Left forelimb (tissue), 1 donor: ENCODE measurements around the gene BCAT1.
"Not testable (repeated sequence)": the region's sequence is repeated elsewhere in the genome, so short reads cannot be mapped to it uniquely, and the experiment has no call there.

Source experiments
- DNase-seq: peaks from one replicate; pipeline ENCODE4 v3.0.0-alpha.2; 2018; ENCODE audit warnings: low spot score

The BCAT1 gene

DNA sequence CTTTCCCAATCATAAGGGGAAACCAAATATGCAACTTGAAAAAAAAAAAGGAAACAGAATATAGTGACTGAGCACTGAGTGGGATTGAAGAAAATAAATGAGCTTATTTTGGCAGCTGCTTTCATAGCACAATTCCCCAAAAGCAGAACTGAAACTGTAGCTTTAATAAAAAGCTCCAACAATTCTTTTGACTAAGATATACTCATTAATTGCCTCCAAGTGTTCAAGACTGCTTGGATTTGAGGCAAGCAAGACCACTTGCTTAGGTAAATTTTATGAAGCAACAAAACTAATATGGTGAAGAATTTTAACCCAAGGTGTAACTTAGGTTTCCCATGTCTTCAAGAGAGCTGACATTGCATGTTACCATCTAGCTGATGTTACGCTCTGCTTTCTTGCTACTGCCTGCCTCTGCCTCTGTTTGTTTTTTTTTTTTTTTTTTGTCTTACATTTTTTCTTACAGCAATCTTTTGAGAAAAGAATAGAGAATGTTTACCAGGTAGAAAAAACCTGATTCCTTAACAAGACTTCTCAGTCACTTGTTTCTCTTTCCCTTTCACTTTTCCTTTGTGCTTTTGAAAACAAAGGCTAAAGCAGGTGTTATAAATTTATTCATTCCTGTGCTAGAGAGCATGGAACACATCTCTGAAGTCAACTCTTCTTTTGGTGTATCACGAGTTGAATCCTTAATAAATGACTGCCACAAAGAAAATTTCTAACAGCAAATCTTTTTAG is 134.4 kb downstream of the BCAT1 start:
- DNase-seq: no peak

DNA sequence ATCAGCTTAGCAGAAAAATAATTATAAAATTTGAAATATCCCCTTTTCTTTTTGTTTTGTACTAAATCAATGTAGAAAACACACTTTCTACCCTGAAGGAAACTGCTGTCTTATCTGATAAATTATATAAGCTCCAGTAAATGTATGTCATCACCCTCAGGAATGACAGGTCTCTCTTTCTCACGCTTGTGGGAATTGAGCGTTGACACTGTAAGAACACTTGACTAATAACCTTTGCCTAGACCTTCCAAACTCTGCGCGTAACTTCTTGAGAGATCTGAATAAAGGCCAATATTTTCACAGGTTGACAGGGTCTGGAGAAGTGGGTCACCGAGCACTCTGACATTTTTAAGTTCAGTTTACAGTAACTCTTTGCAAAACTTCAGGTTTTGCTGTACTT is 138.5 kb downstream of the BCAT1 start:
- DNase-seq: no peak

DNA sequence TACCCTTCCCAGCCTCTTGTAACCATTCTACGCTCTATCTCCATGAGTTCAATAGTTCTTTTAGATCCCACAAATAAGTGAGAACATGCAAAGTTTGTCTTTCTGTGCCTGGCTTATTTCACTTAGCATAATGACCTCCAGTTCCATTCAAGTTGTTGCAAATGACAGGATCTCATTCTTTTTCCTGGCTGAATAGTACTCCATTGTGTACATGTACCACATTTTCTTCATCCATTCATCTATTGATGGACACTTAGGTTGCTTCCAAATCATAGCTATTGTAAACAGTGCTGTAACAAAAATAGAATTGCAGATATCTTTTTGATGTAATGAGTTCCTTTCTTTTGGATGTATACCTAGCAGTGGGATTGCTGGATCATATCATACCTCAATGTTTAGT is 139.6 kb downstream of the BCAT1 start:
- DNase-seq: not testable (repeated sequence)

DNA sequence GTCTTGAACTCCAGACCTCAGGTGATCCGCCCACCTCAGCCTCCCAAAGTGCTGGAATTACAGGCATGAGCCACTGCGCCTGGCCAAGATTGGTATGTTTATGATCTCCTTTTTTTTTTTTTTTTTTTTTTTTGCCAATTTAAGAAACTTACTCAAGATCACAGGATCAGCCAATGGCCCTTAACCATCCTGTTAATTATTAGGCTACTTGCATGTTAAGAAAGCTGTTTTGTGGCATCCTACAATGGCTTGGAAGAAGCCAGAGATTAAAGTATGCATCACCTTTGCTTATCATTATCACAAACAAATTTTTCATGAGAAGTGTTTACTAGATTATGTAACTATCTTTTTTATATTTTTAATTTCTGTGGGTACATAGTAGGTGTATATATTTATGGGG is 140.2 kb downstream of the BCAT1 start:
- DNase-seq: no peak

DNA sequence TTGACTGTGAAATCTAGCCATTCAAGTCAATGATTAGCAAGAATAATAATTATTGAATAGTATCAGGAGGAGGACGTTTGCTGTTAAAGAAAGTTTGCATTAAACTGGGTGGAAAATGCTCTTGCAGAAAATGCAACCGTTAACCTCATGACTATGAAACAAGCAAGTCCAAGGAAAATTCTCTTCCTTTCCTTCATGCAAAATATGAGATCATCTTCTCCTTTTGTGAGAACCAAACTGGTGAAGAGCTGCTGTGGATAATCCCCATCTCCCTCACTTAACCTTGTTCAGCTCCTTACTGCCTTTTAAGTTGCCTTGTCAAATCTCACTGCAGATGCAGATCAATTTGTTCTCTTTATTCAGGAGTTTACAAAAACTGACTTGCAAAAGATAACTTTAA is 142.5 kb downstream of the BCAT1 start:
- DNase-seq: no peak

DNA sequence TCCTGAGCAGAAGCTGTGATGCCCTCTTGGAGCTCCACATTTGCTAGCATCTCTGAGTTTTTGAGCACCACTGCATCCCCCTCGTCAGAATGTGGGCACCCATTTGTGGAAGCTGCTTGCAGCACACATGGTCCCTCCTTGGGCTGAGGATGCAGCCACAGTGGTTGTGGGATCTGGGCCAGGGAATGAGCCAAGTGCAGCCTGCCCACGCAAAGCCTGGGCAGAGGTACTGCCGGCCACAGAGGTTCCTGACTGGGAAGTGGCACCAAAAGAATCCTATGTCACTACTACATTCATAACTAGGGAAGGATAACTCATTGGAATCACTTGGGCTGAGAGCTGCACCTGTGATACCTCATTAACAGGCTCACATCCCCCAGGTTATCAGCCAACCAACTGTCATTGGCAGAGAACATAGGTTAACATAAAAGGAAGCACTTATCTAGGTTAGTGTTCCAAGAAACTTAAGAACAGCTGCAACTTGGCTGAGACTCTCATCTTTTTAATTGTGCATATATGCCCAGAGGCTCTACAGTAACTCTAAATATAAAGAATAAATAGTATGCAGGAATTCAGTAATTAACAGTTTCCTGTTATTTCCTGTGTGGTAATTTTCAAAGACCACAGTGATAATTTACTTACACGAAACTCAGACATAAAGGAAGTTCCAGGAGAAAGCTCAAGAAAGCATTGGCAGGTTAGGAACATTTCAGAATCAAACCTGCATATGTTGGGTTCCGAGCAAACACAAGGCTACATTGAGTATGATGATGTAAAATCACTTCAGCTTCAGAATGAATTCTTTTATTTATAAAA is 145.3 kb downstream of the BCAT1 start:
- DNase-seq: no peak

DNA sequence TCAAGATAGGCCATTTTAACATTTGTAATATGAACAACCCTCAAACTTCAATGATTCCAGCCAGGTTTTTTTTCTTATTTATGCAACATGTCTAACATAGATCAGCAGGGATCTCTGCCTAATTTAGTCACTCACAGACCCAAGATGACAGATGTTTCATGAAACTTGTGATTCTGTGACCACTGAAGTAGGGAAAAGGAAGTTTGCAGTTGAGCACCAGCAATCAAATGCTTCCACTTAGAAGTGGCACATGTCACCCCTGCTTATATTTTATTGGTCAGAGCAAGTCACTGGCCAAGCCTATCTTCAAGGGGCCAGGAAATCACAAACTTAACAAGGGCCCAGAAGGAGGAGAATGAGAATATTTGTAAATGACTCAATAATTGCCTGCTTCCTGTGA is 150.6 kb downstream of the BCAT1 start:
- DNase-seq: no peak

DNA sequence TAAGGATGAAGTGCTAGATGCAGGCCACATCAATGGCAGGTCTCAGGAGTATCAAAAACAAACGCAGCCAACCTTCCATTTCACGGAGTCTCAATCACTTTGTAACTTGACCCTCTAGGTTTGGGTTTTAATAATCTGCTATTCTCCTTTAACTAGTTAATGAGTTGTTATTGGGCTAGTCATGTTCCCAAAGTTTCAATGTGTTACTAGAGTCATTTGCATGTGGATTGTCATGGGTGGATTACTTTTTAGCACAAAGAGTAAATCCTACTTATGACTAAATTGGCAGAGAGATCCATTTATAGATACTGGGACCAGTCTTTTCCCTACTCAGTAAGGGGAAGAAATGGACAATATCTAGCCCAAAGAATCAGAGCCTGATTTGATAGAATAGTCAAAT is 151.0 kb downstream of the BCAT1 start:
- no peak for DNase-seq

DNA sequence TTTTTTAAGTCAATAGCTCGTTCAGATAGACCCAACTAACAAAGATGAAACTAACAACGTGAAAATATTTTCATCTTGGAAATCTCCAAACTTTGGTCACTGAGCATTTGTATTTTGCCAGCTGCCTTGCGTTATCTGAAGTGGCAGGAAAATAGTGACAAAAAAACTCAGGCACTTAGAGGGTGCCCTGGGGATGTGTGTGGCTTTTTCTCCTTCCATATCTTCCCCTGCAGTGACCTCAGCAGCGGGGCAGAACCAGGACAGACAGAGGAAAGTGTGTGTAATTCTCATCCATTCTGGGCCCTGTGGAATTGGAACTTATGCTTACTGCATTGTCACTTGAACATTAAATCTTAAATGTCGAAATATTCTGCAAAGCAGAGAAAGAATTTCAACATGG is 152.0 kb downstream of the BCAT1 start:
- DNase-seq: no peak

DNA sequence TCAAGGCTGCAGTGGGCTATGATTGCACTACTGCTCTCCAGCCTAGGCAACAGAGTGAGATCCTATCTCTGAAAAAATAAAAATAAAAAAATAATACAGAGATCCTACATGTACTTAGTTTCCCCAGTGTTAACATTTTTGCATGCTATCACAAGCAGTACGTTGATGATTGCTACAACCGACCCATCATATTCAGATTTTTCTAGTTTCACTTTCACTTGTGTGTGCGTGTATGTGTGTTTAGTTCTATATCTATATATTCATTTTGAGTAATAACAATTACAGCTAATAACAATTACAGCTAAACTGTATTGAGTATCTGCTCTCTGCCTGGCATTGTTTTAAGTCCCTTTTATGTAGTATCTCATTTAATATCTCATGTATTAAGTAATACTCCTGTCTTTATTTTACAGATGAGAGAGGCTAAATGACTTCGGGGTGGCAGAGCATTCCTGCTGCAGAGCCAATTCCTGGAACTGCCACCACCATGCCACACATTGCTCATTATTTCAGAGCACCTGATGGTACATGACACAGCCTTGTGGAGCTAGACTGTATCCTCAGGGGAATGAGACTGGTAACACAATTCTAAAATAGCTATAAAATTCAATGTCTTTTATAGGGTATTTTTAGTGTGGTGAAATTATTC is 153.1 kb downstream of the BCAT1 start:
- no peak for DNase-seq

DNA sequence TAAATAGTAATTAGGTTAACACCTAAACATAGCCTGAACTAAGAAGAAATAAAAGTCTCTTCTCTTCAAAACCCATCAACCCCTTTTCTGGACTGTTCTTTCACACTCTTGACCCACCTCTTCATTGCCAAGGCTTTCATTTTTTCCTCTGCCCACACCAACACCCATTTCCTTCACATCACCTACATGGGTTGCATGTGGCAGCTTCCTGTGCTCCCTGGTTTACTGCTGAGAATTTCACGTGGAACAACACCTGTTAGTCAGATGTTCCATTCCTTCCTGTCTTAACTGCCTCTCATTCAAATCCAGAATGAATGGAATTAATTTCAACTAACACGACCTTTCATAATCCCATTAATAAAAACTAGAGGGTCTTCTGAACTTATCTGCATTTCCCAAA is 157.3 kb downstream of the BCAT1 start:
- DNase-seq: no peak

DNA sequence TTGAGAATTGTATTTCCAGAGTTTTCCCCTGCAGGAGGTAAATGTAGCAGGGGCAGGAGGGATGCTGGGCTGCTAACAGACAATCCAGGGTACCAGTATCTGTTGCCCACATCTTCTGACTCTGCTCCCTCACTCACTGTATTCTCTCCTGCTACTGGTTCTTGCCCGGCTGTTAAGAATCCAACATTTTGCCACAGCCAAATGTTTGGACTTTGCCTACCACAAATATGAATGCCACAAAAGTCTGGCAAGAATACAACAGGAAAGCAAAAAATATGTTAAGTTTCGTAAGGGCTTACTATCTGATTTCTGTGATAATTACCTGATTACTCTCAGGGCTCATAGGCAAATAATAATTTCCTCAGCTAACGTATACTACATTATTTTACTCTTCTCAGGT is 160.0 kb downstream of the BCAT1 start:
- DNase-seq: no peak

DNA sequence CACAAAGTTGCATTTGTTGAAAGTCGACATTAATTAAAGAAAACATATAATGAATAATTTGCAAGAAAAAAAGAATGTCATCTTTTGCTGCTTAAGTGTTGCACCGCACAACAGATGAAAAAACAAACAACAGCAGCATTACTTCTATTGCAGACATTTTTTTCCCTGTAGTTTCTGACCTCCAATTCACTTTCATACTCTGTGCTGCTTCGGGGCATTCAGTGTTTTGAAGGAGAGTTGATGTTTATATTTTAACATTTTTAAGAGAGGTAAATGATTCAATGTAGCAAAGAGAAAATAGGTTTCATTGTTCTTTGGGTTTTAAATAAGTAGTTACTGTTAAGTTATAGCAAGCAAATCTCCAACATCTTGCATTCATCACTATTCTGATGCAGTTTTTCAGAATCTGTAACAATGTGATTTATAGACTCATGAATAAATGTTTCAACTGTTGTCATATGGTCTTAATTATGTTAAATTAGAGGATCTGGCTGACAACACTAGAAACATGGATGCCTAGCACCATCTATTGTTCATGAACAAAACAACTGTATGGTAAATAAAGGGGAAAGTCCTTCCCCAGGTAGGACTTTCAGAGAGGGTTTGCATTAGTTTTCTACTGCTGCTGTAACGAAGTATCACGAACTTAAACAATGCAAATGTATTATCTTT is 168.1 kb downstream of the BCAT1 start:
- no peak for DNase-seq

DNA sequence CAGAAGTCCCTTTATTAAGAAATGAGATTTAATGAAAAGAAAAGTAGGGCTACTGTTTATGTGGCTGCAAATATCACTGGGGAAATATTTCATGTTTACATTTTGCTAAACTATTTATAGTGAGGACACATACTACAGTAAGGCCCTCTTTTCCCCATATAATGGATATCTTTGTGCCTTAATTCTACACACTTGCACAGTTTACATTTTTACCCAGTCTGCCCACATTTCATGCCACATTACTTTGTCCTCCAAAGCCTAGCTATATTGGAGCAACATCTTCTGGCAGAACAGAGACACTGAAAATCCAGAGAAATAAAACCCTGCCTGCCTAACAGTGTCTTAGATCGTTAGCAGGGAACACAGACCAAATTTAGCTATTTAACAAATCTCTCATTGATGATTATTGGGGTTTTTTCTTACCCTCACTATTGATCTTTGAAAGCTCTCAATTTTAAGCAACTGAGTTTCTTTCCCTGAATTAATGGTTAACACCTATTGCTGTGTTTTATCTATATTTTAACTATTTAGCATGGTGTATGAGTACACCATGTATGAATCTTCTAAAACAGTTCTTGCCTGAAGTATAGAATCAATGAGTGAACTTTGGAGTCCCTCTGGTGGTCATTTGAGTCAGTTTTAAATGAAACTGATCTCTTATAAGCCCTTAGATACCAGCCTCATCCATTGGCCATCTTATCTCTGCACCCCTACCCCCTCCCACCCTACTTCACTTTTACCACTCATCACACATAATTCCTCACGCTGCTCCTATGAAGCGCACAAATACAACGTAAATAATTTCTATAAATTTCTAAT is 170.2 kb downstream of the BCAT1 start:
- no peak for DNase-seq

DNA sequence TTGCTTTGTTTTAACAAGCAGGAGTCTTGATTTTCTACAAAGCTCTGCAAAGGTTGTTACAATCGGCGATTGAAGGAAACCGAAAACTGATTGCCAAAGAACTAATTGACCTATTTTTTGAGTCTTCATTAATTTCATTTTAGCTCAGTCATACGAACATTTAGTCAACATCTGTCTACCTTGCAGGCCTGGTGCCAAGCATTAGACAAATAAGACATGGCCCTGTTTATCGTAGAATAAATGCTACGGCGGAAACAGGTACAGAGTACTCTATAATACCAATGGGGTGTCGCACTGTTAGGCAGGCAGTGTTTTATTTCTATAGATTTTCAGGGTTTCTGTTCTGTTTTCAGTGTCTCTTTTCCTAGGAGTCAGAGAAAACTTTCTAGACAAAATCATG is 171.5 kb downstream of the BCAT1 start:
- no peak for DNase-seq

DNA sequence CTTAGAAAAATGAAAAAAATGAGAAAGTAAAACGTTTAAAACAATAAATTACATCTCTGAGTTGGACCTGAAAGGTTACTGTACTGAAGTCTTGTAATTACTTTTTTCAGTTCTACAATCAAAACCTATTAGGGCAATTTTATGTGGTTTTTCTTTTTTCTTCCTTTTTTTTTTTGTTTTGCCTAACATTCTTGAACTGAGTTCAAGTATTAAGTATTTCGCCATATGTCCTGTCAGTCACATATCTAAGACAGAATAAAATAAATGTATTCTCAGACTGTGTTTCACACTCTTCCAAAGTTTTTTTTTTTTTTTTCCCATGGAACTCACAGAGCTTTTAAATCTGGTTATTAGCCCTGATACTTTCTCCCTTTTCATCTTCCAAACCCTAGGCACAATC is 172.0 kb downstream of the BCAT1 start:
- no peak for DNase-seq

DNA sequence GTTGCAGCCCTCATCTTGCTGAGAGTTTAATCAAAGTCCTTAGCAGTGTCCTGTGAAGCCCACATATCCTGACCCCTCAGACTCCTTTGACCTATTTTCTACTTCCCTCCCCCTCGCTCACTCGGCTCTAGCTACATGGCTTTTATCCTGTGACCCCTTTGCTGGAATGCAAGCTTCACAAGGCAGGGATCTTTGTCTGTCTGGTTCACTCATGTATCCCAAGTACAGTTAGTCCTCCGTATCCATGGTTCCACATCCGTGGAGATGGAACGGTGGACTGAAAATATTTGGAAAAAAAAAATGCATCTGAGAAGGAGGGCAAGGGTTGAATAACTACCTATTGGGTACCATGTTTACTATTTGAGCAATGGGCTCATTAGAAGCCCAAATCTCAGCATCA is 173.8 kb downstream of the BCAT1 start:
- no peak for DNase-seq

DNA sequence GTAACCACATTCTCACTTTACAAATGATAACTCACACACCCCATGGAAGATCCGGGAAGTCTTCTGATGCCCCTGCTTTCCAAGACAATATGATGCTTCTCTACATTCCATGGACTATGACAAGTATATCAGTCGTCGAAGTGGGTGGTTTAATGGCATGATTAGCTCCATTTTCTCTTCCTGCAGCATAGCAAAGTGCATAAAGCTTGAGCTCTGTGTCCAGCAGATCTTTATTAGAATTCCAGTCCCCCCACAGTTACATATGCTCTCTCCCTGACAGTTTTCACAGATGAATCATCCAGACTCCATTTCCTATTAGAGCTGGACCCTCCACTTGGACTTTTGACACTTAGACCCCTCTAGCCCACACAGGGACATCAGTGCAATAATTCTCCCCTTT is 174.9 kb downstream of the BCAT1 start:
- DNase-seq: no peak

DNA sequence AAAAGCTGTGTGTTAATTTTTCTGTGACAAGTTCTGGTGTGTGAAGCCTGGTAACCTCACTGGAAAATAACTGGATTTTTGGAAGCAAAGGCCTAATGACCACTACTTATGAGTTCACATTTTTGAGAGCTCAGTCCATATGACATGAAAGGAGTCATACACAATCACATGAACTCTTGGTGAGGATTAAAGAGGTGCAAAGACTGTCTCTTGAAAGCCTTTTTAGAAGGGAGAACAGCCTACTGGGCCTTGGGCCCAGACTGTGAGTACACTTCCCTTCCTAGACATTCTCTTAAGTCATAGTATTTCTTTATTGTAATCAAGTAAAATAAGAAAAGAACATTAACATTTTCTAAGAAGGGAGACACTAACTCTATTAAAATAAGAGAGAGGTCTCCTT is 176.1 kb downstream of the BCAT1 start:
- DNase-seq: no peak

DNA sequence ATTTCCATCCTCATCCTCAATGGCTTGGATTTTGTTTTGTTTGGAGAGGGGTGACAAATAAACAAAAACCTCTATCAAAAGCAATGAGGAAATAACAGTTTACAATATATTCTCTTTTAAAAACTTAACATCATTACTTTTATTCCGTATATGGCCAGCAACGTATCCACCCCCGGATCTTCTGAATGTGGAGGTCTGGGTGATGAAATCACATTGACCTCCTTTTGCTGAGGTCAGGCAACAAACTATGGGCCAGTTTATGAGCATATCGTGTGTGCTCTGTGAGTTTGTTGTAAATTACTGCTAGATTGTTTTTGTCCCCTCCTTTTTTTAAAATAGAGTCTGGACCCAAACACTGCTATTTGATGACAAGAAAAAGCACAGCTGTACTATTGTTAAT is 178.1 kb downstream of the BCAT1 start:
- DNase-seq: no peak

DNA sequence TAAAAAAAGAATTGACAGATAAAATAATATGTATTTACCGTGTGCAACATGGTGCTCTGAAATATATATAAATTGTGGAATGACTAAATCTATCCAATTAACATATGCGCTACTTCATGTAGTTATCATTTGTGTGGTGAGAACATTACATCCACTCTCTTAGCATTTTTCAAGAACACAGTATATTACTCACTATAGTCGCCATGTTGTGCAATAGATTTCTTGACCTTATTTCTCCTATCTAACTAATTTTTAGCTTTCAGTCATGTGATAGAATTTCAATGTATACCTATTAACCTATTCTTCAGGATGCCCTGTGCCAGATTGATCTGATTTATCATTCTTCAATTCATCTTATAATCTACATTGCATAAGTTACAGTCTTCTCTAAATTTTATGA is 178.6 kb downstream of the BCAT1 start:
- no peak for DNase-seq

DNA sequence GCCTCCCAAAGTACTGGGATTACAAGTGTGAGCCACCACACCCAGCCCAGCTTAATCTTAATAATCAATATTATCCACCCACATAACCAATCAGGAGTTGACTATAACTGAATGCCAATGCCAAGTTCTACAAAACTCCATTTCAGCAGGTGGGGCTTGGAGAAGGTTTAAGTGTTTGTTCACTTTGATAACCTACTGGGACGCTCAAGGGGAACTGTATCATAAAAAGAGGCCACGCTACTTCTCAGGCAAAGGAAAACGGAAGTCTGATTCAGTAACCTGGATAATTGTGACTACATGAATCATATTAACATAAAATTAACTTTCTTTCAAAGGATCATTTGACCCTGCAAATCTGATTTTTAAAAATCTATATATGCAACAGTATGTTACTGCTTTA is 179.2 kb downstream of the BCAT1 start:
- no peak for DNase-seq
